ENCODE measurements around the gene FCHO1. TPM values are rescaled to one million over a fixed set of nuclear protein-coding genes. Genes with fewer than 3 reads are reported as not detected.

The FCHO1 gene
- 1.1 TPM for polyA plus RNA-seq (2013, experiment 1 of 2; ENCODE audit: insufficient read length)
- polyA plus RNA-seq (2013, experiment 2 of 2; ENCODE audit: insufficient read length): 0.44 TPM

GRCh38 chr19:17751103-17751911, at the start of gene FCHO1:
Gene FCHO1 (plus strand): TSS chr19:17751477. CDS start chr19:17755165, 3,688 bp downstream.
- DNase-seq: no peak

GRCh38 chr19:17703824-17704463, 47.3 kb upstream of the FCHO1 start:
- peak; percentile 19 for DNase-seq

GRCh38 chr19:17706750-17707181, 44.5 kb upstream of the FCHO1 start:
- peak; percentile 55 for DNase-seq

- no peak for DNase-seq
Observed at GRCh38 chr19:17711851-17712250, 39.4 kb upstream of the FCHO1 start.

DNA sequence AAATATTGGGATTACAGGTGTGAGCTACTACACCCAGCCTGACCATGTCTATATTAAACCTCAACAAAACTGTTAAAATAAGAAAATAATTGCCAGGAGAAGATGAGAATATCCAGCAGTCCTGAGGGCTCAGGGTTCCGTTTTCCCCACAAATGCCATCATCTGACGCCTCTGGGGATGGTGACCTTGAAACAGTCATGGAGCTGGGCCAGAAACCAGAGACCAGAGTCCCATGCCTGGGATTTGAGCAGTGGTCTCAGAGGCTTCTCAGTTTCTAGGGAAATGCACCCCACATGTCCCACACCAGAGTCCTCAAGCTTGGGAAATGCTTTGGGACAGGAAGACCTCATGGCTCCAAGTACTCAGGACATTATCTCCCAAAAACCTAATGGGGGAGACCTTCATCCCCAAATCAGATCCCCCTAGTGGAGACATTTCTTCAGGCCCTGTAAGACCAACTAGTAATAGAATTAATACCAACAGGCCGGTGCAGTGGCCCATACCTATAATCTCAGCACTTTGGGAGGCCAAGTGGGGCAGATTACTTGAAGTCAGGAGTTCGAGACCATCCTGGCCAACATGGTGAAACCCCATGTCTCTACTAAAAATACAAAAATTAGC, 34.9 kb upstream of the FCHO1 start:
- DNase-seq: no peak

- no peak for DNase-seq
Observed at GRCh38 chr19:17718550-17718946, 32.7 kb upstream of the FCHO1 start.

DNA sequence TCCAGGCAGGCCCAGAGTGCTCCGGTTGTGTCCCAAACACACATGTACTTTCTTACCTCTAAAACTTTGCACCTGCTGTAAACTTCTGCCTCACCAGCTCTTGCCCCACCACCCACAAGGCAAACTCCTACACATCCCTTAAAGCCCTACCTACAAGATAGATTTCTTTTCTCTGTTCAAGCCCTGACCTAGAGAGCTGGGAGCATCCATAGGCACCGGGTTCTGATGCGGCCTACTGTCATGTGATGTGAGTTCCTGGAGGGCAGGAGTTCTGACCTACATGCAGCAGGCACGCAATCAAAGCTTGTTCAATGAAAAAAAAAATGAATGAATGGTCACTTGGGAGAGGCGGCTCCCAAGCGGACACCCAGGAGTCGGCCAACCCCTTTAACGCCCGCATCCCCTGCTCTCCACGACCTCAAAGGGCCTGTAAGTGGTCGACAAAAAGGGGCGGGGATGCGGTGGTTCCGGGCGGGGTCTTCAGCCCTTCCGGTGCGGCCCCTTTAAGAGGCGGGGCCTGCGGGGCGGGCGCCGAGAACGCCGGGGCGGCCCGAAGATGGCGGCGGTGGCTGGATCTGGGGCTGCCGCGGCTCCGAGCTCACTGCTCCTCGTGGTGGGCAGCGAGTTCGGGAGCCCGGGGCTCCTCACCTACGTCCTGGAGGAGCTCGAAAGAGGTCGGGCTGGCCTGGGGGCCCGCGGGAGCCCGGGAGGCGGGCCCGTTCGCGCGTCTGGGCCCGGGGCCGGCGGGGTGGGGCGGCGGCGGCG, 32.1 kb upstream of the FCHO1 start, which contains the start of gene MAP1S:
Gene MAP1S, plus strand, starts transcription at position 534 of the 765 bp plus-strand sequence. Its CDS starts 23 bp downstream, at position 557.
- peak; percentile 63 for DNase-seq

- DNase-seq: no peak
Observed at GRCh38 chr19:17719730-17720400, 31.4 kb upstream of the FCHO1 start.

DNA sequence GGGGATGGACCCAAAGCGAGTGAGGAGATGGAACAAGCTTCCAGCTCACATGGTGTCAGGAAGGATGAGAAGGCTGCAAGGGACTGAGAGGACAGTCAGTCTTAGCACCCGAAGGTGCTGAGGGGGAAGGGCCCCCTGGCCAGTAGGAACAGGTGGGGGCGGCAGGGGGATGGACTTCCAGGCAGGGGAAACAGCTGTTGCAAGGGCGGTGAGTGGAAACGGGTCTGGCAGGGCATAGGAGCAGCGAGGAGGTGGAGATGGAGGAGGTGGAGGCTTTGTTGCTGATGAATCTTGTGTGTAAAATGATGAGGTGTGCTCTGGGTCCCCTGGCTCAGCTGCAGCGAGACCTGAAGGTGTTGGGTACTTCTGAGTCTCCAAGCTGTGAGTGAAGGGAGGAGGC, 30.8 kb upstream of the FCHO1 start:
- no peak for DNase-seq

DNA sequence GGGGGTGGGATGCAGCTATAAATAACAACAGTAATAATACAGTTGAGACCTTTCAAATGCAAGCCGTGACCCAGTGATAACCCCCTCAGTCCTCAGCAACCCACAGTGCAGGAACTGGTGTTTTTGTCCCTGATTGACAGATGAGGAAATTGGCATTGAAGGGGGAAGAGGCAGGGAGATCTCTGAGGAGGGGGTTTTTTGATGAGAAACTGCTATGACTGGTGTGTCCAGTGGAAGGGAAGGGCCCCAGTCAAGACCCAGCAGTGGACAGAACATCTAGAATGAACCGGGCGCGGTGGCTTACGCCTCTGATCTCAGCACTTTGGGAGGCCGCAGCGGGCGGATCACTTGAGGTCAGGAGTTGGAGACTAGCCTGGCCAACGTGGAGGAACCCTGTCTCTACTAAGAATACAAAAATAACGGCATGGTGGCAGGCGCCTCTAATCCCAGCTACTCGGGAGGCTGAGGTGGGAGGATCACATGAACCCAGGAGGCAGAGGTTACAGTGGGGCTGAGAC, 30.1 kb upstream of the FCHO1 start:
- no peak for DNase-seq

DNA sequence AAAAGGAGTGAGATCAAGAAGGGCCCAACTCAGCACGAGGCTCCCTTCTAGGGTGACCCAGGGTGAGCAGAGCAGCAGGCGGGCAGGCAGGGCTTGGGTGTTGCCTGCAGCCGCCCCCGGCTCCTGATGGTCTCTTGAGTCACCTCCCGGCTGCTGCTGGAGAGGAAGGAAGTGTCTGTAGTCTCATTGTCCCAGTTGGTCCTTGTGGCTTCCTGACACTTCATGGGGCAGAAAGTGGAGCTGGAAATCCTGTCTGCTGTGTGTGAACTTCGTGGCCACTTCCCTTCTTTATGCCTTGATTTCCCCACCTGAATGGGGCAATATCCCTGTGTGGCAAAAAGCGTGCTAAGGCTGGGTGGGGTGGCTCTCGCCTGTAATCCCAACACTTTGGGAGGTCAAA, 29.5 kb upstream of the FCHO1 start:
- peak; percentile 53 for DNase-seq

DNA sequence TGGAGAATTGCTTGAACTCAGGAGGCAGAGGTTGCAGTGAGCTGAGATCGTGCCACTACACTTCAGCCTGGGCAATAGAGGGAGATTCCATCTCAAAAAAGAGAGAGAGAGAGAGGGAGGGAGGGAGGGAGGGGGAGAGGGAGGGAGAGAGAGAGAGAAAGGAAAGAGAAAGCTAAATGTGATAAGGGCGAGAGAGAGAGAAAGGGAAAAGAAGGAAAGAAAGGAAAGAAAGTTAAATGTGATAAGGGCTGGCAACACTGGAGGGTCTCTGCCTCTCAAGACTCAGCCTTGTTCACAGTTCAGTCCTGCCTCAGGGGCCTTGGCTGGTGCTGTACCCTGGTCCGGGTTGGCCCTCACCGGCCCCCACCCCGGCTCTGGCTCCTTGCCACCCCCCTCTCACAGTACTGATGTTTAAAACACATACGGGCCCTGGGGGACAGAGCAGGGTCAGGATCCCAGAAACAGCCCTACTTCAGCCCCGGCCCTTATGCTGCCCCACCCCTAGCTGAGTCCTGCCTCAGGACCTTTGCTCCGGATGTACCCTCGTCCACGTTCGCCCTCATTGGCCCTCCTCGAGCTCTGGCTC, 28.5 kb upstream of the FCHO1 start:
- no peak for DNase-seq

DNA sequence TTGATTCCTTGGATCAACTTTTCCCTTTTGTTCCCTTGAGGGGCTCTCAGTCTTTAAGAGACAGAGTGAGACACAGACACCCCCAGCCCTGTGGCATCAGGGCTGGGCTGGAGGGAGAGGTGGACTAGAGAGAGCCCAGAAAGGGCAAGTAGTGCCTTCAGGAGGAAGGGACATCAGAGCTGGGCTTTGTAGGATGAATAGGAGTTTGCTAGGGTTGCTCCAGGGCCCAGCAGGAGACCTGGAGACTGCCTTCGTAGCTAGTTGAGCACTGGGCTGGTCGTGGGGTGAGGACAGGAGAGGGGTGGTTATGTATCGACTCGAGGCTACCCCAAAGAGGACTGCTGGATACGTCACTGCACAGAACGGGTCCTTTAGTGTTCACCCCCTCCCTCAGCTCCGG, 26.6 kb upstream of the FCHO1 start:
- DNase-seq: no peak

DNA sequence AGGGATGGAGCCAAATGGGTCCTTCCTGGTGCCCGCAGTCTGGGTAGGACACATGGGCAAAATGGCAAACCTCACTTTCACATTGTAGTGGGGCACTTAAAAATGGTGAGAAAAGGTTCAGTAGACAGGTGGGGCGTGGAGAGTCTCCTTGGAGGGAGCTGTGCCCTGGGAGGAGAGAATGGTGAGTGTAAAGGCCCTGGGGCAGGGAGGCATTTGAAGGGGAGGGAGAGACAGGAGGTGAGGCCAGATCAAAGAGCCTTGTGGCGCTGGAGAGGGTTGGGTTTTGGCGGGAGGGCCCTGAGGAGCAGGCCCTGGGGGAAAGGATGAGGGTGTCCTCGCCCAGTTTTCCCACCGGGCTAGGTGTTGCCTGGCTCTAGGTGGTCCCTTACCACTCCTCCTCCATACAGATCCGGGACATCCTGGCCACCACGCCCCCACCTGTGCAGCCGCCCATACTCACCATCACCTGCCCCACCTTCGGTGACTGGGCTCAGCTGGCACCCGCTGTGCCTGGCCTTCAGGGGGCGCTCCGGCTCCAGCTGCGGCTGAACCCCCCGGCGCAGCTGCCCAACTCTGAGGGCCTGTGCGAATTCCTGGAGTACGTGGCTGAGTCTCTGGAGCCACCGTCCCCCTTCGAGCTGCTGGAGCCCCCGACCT, 25.7 kb upstream of the FCHO1 start:
- no peak for DNase-seq

DNA sequence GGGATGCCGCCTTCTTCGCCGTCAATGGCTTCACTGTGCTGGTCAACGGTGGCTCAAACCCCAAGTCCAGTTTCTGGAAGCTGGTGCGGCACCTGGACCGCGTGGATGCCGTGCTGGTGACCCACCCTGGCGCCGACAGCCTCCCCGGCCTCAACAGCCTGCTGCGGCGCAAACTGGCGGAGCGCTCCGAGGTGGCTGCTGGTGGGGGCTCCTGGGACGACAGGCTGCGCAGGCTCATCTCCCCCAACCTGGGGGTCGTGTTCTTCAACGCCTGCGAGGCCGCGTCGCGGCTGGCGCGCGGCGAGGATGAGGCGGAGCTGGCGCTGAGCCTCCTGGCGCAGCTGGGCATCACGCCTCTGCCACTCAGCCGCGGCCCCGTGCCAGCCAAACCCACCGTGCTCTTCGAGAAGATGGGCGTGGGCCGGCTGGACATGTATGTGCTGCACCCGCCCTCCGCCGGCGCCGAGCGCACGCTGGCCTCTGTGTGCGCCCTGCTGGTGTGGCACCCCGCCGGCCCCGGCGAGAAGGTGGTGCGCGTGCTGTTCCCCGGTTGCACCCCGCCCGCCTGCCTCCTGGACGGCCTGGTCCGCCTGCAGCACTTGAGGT, 25.0 kb upstream of the FCHO1 start:
- DNase-seq: no peak

- no peak for DNase-seq
Observed at GRCh38 chr19:17726964-17727773, 24.1 kb upstream of the FCHO1 start.

DNA sequence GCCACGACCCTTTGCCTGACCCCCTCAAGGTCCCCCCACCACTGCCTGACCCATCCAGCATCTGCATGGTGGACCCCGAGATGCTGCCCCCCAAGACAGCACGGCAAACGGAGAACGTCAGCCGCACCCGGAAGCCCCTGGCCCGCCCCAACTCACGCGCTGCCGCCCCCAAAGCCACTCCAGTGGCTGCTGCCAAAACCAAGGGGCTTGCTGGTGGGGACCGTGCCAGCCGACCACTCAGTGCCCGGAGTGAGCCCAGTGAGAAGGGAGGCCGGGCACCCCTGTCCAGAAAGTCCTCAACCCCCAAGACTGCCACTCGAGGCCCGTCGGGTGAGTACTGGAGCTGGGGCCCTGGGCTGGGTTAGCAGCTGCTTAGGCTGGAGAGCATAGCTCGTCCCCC, 23.4 kb upstream of the FCHO1 start:
- no peak for DNase-seq

DNA sequence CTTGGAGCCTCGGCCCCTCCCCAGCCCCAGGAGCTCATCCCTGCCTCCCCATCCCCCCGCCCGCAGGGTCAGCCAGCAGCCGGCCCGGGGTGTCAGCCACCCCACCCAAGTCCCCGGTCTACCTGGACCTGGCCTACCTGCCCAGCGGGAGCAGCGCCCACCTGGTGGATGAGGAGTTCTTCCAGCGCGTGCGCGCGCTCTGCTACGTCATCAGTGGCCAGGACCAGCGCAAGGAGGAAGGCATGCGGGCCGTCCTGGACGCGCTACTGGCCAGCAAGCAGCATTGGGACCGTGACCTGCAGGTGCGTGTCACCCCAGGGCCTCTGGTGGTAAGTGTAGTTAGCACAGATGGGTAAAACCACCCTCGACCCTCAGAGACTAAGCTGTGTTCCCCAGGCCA, 18.1 kb upstream of the FCHO1 start:
- no peak for DNase-seq

DNA sequence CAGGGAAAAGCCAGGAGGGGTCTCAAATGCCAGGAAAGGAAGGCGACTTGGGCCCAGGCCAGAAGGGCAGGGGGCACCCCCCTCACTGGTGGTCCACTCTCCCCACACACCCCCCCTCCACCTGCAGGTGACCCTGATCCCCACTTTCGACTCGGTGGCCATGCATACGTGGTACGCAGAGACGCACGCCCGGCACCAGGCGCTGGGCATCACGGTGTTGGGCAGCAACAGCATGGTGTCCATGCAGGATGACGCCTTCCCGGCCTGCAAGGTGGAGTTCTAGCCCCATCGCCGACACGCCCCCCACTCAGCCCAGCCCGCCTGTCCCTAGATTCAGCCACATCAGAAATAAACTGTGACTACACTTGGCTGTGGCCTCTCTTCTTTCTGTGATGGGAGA, 17.1 kb upstream of the FCHO1 start:
- no peak for DNase-seq

Measured in fibroblast of skin of back (primary cell).